IPS DF 6.9 (cell line): ENCODE measurements around the gene TFF3.

Experiments used
- DNase-seq: peaks from one replicate; pipeline ENCODE4 v3.0.0-alpha.2; 2013; ENCODE audit warnings: low read depth, low spot score
- H3K27ac ChIP-seq: one replicate; pipeline ENCODE4 v1.5.1; 2013; ENCODE audit warnings: low read length, control low read depth
- H3K27me3 ChIP-seq: 2 replicates; pipeline ENCODE4 v1.6.1; 2013; ENCODE audit warnings: mild to moderate bottlenecking, low read length; ENCODE audit not compliant: control insufficient read depth, insufficient read depth
- H3K36me3 ChIP-seq: 2 replicates; pipeline ENCODE4 v1.6.1; 2013; ENCODE audit warnings: low read length; ENCODE audit not compliant: control insufficient read depth, insufficient read depth
- H3K4me1 ChIP-seq: 2 replicates; pipeline ENCODE4 v1.6.1; 2013; ENCODE audit warnings: low read length; ENCODE audit not compliant: control insufficient read depth, insufficient read depth
- H3K4me3 ChIP-seq: 2 replicates; pipeline ENCODE4 v1.5.1; 2013; ENCODE audit warnings: mild to moderate bottlenecking, low read length
- H3K9me3 ChIP-seq: 2 replicates; pipeline ENCODE4 v1.6.1; 2013; ENCODE audit warnings: low read length, inconsistent platforms; ENCODE audit not compliant: control insufficient read depth, insufficient read depth
- WGBS: extraction: QIAGEN DNeasy Blood & Tissue Kit; methylation state at CpG from one replicate; pipeline ENCODE4 v1.1.7; 2013; ENCODE audit warnings: mixed read lengths, missing lambda C conversion rate; ENCODE audit not compliant: insufficient read length, insufficient coverage; 5-methylcytosine and 5-hydroxymethylcytosine counted together

TFF3 gene

DNA sequence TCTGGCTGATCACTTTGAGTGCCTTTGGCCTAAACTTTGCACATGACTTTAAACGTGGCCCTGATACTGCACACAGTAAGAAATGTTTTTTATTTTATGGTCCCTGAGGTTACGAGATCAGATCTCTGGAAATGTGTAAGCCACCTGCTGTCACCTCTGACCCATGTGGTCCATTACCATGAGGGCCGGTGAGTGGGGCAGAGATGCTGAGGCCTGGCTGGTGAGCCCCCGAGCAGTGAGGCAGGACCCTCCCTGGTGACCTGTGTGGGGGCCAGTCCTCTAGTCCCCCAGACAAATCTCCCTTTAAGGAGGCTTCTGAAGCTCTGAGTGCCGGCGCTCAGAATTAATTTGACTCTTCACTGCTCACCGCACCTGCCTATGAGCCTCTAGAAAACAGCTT, 12.4 kb downstream of the TFF3 start:
- no CpG with 5 or more reads among the region's 7 CpGs for WGBS
- no peak overlapping the region for H3K4me3 ChIP-seq

DNA sequence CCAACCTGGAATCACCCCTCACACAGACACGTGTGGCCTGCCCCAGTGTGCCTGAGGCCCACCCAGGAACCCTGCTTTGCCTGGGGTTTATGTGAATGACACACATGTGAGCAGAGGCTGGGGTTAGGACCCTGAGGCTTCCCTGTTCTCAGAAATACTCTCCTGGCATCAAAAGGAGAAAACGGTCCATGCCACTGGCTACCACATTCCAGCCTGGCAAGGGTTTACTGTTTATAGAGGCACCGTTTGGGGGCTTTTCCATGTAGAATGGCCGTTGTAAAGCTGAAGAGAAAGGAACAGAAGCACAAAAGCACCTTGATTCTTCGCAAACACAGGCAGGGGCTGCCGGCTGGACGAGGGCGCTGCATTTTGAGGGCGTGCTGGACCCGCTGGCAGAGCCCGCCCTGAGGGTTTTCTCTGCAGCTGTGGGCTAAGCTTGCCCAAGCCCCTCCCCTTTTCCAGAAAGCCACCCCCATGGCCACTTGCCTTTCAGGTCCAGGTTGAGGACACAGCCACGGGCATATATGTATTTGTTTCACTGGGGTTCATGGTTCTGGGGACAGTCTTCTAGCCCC, 13.0 kb downstream of the TFF3 start:
- H3K4me3 ChIP-seq: no peak overlapping the region
- no peaks in the 10 kb centered on the region for H3K9me3 ChIP-seq
- WGBS: no CpG with 5 or more reads among the region's 12 CpGs
- no peaks in the 10 kb centered on the region for H3K36me3 ChIP-seq
- H3K4me1 ChIP-seq: peaks cover 2% of the 10 kb centered on the region; the same call in 1 of the 2 replicates
- no peak overlapping the region for H3K27ac ChIP-seq
- no peak for DNase-seq
- no peaks in the 10 kb centered on the region for H3K27me3 ChIP-seq

More for the DNA sequence above, 12.4 kb downstream of the TFF3 start:
- Histone ChIP-seq H3K27me3 (no peaks in the 10 kb centered on the region), H3K9me3 (no peaks in the 10 kb centered on the region), H3K27ac (no peak overlapping the region), H3K4me1 (peaks cover 2% of the 10 kb centered on the region; the same call in 1 of the 2 replicates), H3K36me3 (no peaks in the 10 kb centered on the region)
- DNase-seq: no peak

DNA sequence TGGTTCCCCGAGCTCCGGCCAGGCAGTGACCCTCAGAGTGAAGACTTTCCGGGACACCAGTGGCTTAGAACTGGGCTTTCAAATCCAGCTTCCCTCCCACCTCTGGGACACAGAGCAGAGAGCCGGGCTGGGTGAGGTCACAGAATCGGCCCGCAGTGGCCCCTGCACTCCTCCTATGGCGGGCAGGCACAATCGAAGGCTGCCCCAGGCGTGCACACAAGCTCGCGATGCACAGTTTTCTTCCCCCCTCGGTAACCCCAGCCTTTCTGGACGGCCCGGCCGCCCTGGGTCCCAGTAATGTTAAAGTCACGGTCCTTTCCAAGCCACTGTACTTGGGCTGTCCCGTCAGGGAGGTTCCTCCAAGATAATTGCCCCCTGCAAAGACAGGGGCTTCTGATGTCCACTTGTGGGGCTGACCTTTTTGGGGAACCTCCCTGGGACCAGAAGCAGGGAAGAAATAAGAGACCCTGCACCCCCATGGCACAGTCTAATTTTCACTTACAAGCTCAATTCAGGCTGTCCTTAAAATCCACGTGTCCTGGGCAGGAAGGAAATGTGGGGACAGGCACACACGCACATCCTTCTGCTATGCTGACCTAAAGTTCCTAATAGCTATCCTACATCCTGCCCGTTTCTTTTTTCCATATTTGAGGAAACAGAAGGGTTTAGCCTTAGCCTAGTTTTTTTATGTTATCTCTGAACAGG, 13.7 kb downstream of the TFF3 start:
- no peak for DNase-seq
- no peaks in the 10 kb centered on the region for H3K27me3 ChIP-seq
- peaks cover 2% of the 10 kb centered on the region; the same call in 1 of the 2 replicates for H3K4me1 ChIP-seq
- no peak overlapping the region for H3K27ac ChIP-seq
- no CpG with 5 or more reads among the region's 20 CpGs for WGBS
- no peaks in the 10 kb centered on the region for H3K9me3 ChIP-seq
- no peaks in the 10 kb centered on the region for H3K36me3 ChIP-seq
- H3K4me3 ChIP-seq: no peak overlapping the region

GRCh38 chr21:42300956-42301355, 14.3 kb downstream of the TFF3 start:
- no peaks in the 10 kb centered on the region for H3K27me3 ChIP-seq
- no peak for DNase-seq
- peaks cover 2% of the 10 kb centered on the region; the same call in 1 of the 2 replicates for H3K4me1 ChIP-seq
- no peaks in the 10 kb centered on the region for H3K36me3 ChIP-seq
- H3K4me3 ChIP-seq: no peak overlapping the region
- WGBS: no CpG with 5 or more reads among the region's 9 CpGs
- H3K9me3 ChIP-seq: no peaks in the 10 kb centered on the region
- no peak overlapping the region for H3K27ac ChIP-seq

- WGBS: no CpG with 5 or more reads among the region's 7 CpGs
- DNase-seq: no peak
These were observed 15.1 kb downstream of the TFF3 start for GRCh38 chr21:42300045-42300583.

GRCh38 chr21:42299324-42300044, 15.7 kb downstream of the TFF3 start:
- no peak for DNase-seq
- Histone ChIP-seq H3K36me3 (no peaks in the 10 kb centered on the region), H3K27ac (no peak overlapping the region), H3K9me3 (no peaks in the 10 kb centered on the region), H3K27me3 (no peaks in the 10 kb centered on the region), H3K4me1 (peaks cover 2% of the 10 kb centered on the region; the same call in 1 of the 2 replicates), H3K4me3 (no peak overlapping the region)
- no CpG with 5 or more reads among the region's 20 CpGs for WGBS

More at GRCh38 chr21:42300045-42300583, 15.1 kb downstream of the TFF3 start:
- Histone ChIP-seq H3K4me3 (no peak overlapping the region), H3K4me1 (peaks cover 2% of the 10 kb centered on the region; the same call in 1 of the 2 replicates), H3K36me3 (no peaks in the 10 kb centered on the region), H3K9me3 (no peaks in the 10 kb centered on the region), H3K27me3 (no peaks in the 10 kb centered on the region), H3K27ac (no peak overlapping the region)

- no peaks in the 10 kb centered on the region for H3K27me3 ChIP-seq
- no peak overlapping the region for H3K4me3 ChIP-seq
- H3K4me1 ChIP-seq: peaks cover 2% of the 10 kb centered on the region; the same call in 1 of the 2 replicates
- no peaks in the 10 kb centered on the region for H3K9me3 ChIP-seq
- no peaks in the 10 kb centered on the region for H3K36me3 ChIP-seq
- H3K27ac ChIP-seq: no peak overlapping the region
- DNase-seq: no peak
- no CpG with 5 or more reads among the region's 5 CpGs for WGBS
These were observed 16.6 kb downstream of the TFF3 start for GRCh38 chr21:42298657-42299056.

DNA sequence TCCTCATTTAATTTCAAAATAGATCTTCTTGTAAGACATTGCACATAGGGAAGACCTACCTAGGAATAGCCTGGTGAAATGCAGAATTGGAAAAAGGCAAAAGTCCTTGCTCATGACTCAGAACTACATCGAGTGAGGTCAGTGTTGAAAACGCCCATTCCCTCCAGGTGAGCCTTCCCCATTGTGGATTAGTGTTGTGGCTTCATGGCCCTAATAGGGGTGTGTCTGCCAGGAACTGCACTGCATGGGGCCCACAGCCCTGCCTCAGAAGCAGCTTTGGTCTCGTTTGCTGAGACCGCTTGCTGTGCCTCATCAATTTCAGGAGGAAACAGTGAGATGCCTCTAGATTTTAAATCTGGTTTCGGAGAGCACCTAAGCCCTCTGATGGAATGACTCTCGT, 17.0 kb downstream of the TFF3 start:
- H3K9me3 ChIP-seq: no peaks in the 10 kb centered on the region
- H3K36me3 ChIP-seq: no peaks in the 10 kb centered on the region
- H3K4me1 ChIP-seq: peaks cover 2% of the 10 kb centered on the region; the same call in 1 of the 2 replicates
- no CpG with 5 or more reads among the region's 6 CpGs for WGBS
- H3K27me3 ChIP-seq: no peaks in the 10 kb centered on the region
- H3K4me3 ChIP-seq: no peak overlapping the region
- no peak for DNase-seq
- no peak overlapping the region for H3K27ac ChIP-seq

- DNase-seq: no peak
- no peak overlapping the region for H3K4me3 ChIP-seq
- no peak overlapping the region for H3K27ac ChIP-seq
- no peaks in the 10 kb centered on the region for H3K9me3 ChIP-seq
- no peaks in the 10 kb centered on the region for H3K36me3 ChIP-seq
- H3K4me1 ChIP-seq: peaks cover 2% of the 10 kb centered on the region; the same call in 1 of the 2 replicates
- H3K27me3 ChIP-seq: no peaks in the 10 kb centered on the region
- WGBS: no CpG with 5 or more reads among the region's 9 CpGs
These were observed 17.8 kb downstream of the TFF3 start for GRCh38 chr21:42297377-42297776.

DNA sequence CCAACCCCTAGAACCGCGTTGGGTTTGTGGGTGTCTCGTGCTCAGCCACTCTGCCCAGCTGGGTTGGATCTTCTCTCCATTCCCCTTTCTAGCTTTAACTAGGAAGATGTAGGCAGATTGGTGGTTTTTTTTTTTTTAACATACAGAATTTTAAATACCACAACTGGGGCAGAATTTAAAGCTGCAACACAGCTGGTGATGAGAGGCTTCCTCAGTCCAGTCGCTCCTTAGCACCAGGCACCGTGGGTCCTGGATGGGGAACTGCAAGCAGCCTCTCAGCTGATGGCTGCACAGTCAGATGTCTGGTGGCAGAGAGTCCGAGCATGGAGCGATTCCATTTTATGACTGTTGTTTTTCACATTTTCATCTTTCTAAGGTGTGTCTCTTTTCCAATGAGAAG, 18.7 kb downstream of the TFF3 start:
- no peaks in the 10 kb centered on the region for H3K36me3 ChIP-seq
- no CpG with 5 or more reads among the region's 7 CpGs for WGBS
- no peak overlapping the region for H3K4me3 ChIP-seq
- DNase-seq: no peak
- H3K4me1 ChIP-seq: peaks cover 2% of the 10 kb centered on the region
- H3K27me3 ChIP-seq: no peaks in the 10 kb centered on the region
- no peaks in the 10 kb centered on the region for H3K9me3 ChIP-seq
- H3K27ac ChIP-seq: no peak overlapping the region
